K562 (cell line): ENCODE measurements around the gene C9orf50. TPM values are rescaled to one million over a fixed set of nuclear protein-coding genes. Genes with fewer than 3 reads are reported as not detected.

Source experiments
- BRD4 ChIP-seq: fragments of 200-600 bp; sonication (generic); IDR thresholded peaks from 2 replicates; pipeline ENCODE4 v1.6.1; 2017; ENCODE audit warnings: inconsistent platforms
- CBX2 ChIP-seq: fragments of 200-600 bp; sonication (generic); IDR thresholded peaks from one replicate; pipeline ENCODE4 v1.6.1; 2012; ENCODE audit warnings: mild to moderate bottlenecking, low read length, inconsistent platforms; ENCODE audit not compliant: insufficient read depth, poor library complexity, severe bottlenecking
- CHCHD3 ChIP-seq: fragments of 250-450 bp; sonication (Bioruptor Pico); IDR thresholded peaks from 2 replicates; pipeline ENCODE4 v2.1.2; 2022; ENCODE audit warnings: mild to moderate bottlenecking
- CREM ChIP-seq: IDR thresholded peaks from 2 replicates; pipeline ENCODE4 v1.6.1; 2014; ENCODE audit warnings: antibody characterized with exemption, low read depth
- DMBX1 ChIP-seq: fragments of 250-450 bp; sonication (Bioruptor Pico); IDR thresholded peaks from 2 replicates; pipeline ENCODE4 v1.8.0; 2022; ENCODE audit warnings: inconsistent platforms, mild to moderate bottlenecking, moderate library complexity, borderline replicate concordance
- FOS ChIP-seq: IDR thresholded peaks from 3 replicates; pipeline ENCODE4 v1.6.1; 2011; ENCODE audit not compliant: insufficient read length; ENCODE audit errors: extremely low read depth
- HMG20A ChIP-seq: fragments of 450-650 bp; formaldehyde crosslinking; conservative IDR thresholded peaks from 2 replicates; pipeline ENCODE4 v1.4.0; 2020; ENCODE audit warnings: mild to moderate bottlenecking, mixed read lengths
- KAT7 ChIP-seq: sonication (generic); formaldehyde crosslinking; IDR thresholded peaks from 2 replicates; pipeline ENCODE4 v1.8.0; 2022; ENCODE audit warnings: missing genetic modification reagents, mild to moderate bottlenecking, borderline replicate concordance
- NCOA6 ChIP-seq: fragments of 450-650 bp; IDR thresholded peaks from 2 replicates; pipeline ENCODE4 v1.6.1; 2017; ENCODE audit warnings: mild to moderate bottlenecking
- NR2F6 ChIP-seq: fragments of 450-650 bp; formaldehyde crosslinking; IDR thresholded peaks from 2 replicates; pipeline ENCODE4 v1.4.0; 2020; ENCODE audit warnings: mild to moderate bottlenecking
- POLR3A ChIP-seq: IDR thresholded peaks from 2 replicates; pipeline ENCODE4 v1.6.1; 2011; ENCODE audit warnings: borderline replicate concordance, mild to moderate bottlenecking, moderate library complexity; ENCODE audit not compliant: insufficient read length, insufficient read depth; ENCODE audit errors: extremely low read depth
- SMARCE1 ChIP-seq: fragments of 450-650 bp; IDR thresholded peaks from 2 replicates; pipeline ENCODE4 v1.7.1; 2016; ENCODE audit warnings: mild to moderate bottlenecking
- ZBTB43 ChIP-seq: sonication (generic); formaldehyde crosslinking; IDR thresholded peaks from 2 replicates; pipeline ENCODE4 v1.8.0; 2023; ENCODE audit warnings: mild to moderate bottlenecking, missing genetic modification reagents
- ZNF143 ChIP-seq: sonication (generic); formaldehyde crosslinking; IDR thresholded peaks from 2 replicates; pipeline ENCODE4 v1.9.0; 2022; ENCODE audit warnings: mild to moderate bottlenecking, missing genetic modification reagents
- ZNF277 ChIP-seq: fragments of 250-450 bp; sonication (Bioruptor Pico); IDR thresholded peaks from 2 replicates; pipeline ENCODE4 v1.8.0; 2022; ENCODE audit warnings: inconsistent platforms, mild to moderate bottlenecking, moderate library complexity, borderline replicate concordance
- ZNF41 ChIP-seq: fragments of 250-450 bp; sonication (Bioruptor Pico); conservative IDR thresholded peaks from 2 replicates; pipeline ENCODE4 v1.4.0; 2020; ENCODE audit warnings: mild to moderate bottlenecking
- ZNF592 ChIP-seq: fragments of 450-650 bp; IDR thresholded peaks from 2 replicates; pipeline ENCODE4 v1.6.1; 2017; ENCODE audit warnings: antibody characterized with exemption, mild to moderate bottlenecking
- ZNF655 ChIP-seq: fragments of 250-450 bp; sonication (Bioruptor Pico); IDR thresholded peaks from 2 replicates; pipeline ENCODE4 v1.5.0; 2021
- polyA plus RNA-seq, 8 experiments: library from polyadenylated mRNA; depleted of rRNA in 4 of 8; stranded (reverse) in 5 of 8; unstranded in 3 of 8; fragments of >200 nt; fragmentation: Nextera tagmentation in 2 of 8; fragmentation: Illumina TruSeq in 1 of 8; extraction: Ambion mirVana in 2 of 8; extraction: Trizol in 1 of 8; gene quantifications; 2 replicates each; pipeline versions ENCODE4 v1.2.1 to v1.2.3, GENCODE V29; 2011 to 2014; ENCODE audit warnings: inconsistent platforms in 1 of 8, missing spikeins in 1 of 8
- total RNA-seq, 7 experiments: library from RNA; depleted of rRNA in 6 of 7; stranded (reverse); fragments of >200 nt in 6 of 7; fragmentation: Illumina TruSeq in 2 of 7; extraction: Trizol in 2 of 7; gene quantifications; 2 replicates each; pipeline versions ENCODE4 v1.2.1 to v1.2.3, GENCODE V29; 2011 to 2021; ENCODE audit warnings: low replicate concordance in 1 of 7

The C9orf50 gene
- total and polyA plus RNA-seq, 9 of the 15 experiments (the other 6 are each of a cell fraction or from before 2014, with no cell fraction given), result not detected

GRCh38 chr9:129570450-129571297 lies 50.2 kb downstream of the C9orf50 start (continued):
- peak; percentile 98 for TF ChIP-seq ZNF592
- no peak for TF ChIP-seq HMG20A (CRISPR knock-in tag)
- TF ChIP-seq DMBX1 (CRISPR knock-in tag), result peak; percentile 87
- no peak for TF ChIP-seq CREM
- no peak for TF ChIP-seq ZNF143 (CRISPR knock-in tag)
- no peak for TF ChIP-seq NCOA6
- TF ChIP-seq BRD4, result no peak
- TF ChIP-seq ZBTB43, result no peak
- no peak for TF ChIP-seq KAT7
- no peak for TF ChIP-seq CHCHD3 (CRISPR knock-in tag)
- no peak for TF ChIP-seq ZNF655 (CRISPR knock-in tag)
- no peak for TF ChIP-seq CBX2
- no peak for TF ChIP-seq POLR3A
- TF ChIP-seq SMARCE1, result peak; percentile 71
- TF ChIP-seq ZNF41 (CRISPR knock-in tag), result 0 out of 2 replicates have a peak, but pooled peaks have one; percentile 13
- TF ChIP-seq ZNF277 (CRISPR knock-in tag), result no peak
- TF ChIP-seq FOS, result no peak
- TF ChIP-seq NR2F6 (CRISPR knock-in tag), result no peak
